Measurements from ENCODE around the gene TAS2R41. TPM values are rescaled to one million over a fixed set of nuclear protein-coding genes. Genes with fewer than 3 reads are reported as not detected.

The TAS2R41 gene
- total RNA-seq, 1 experiment from 2014 or later: not detected

- CTCF ChIA-PET: interaction anchor here (0.7 kb wide), 1 partner anchor 1128 kb away, joined by 3 read pairs; no protein-coding TSS in a partner anchor
Observed at GRCh38 chr7:143451122-143451521, 26.6 kb upstream of the TAS2R41 start.

GRCh38 chr7:143451746-143452145 lies 25.9 kb upstream of the TAS2R41 start:
- no peak for TF ChIP-seq CTCF (conservative IDR thresholded peaks at IDR 0.05; ENCODE audit: low read depth, low read length)
- no peak for TF ChIP-seq EZH2 (IDR thresholded peaks at IDR 0.05; ENCODE audit: borderline replicate concordance, low read depth, low read length, poor library complexity, severe bottlenecking)
- H3K4me1 ChIP-seq (ENCODE audit: insufficient read depth, low read length, poor library complexity, severe bottlenecking): no peaks in the 10 kb centered on the region
- H3K9me3 ChIP-seq (ENCODE audit: low read depth, low read length, poor library complexity, severe bottlenecking): no peaks in the 10 kb centered on the region
- H3K4me3 ChIP-seq (ENCODE audit: low read depth, low read length, poor library complexity, severe bottlenecking): no peak overlapping the region
- no peaks in the 10 kb centered on the region for H3K27me3 ChIP-seq (replicated peaks; ENCODE audit: insufficient read depth, low read depth, low read length, poor library complexity)
- ChIA-PET CTCF (no interaction called here), POLR2A (ENCODE audit: low non-redundant PET) (no interaction called here)
- BruUV-seq (replicated peaks): no TSS peak
- H3K36me3 ChIP-seq (ENCODE audit: insufficient read depth, low read length, poor library complexity, severe bottlenecking): no peaks in the 10 kb centered on the region
- DNase-seq (ENCODE audit: low spot score): no peak
- H3K27ac ChIP-seq (ENCODE audit: low read depth, low read length, poor library complexity, severe bottlenecking): no peak overlapping the region
- intact Hi-C loops (cut with micrococcal nuclease; ENCODE audit: unreplicated experiment): no loop called here

More at GRCh38 chr7:143451122-143451521, 26.6 kb upstream of the TAS2R41 start:
- TF ChIP-seq EZH2 (IDR thresholded peaks at IDR 0.05; ENCODE audit: borderline replicate concordance, low read depth, low read length, poor library complexity, severe bottlenecking): no peak
- TF ChIP-seq CTCF (conservative IDR thresholded peaks at IDR 0.05; ENCODE audit: low read depth, low read length): no peak
- peaks cover 4% of the 10 kb centered on the region for H3K27me3 ChIP-seq (replicated peaks; ENCODE audit: insufficient read depth, low read depth, low read length, poor library complexity)
- H3K27ac ChIP-seq (ENCODE audit: low read depth, low read length, poor library complexity, severe bottlenecking): no peak overlapping the region
- BruUV-seq (replicated peaks): no TSS peak
- POLR2A ChIA-PET (ENCODE audit: low non-redundant PET): no interaction called here
- intact Hi-C loops (cut with micrococcal nuclease; ENCODE audit: unreplicated experiment): no loop called here
- DNase-seq (ENCODE audit: low spot score): no peak
- H3K4me1 ChIP-seq (ENCODE audit: insufficient read depth, low read length, poor library complexity, severe bottlenecking): no peaks in the 10 kb centered on the region
- no peaks in the 10 kb centered on the region for H3K36me3 ChIP-seq (ENCODE audit: insufficient read depth, low read length, poor library complexity, severe bottlenecking)
- no peak overlapping the region for H3K4me3 ChIP-seq (ENCODE audit: low read depth, low read length, poor library complexity, severe bottlenecking)
- no peaks in the 10 kb centered on the region for H3K9me3 ChIP-seq (ENCODE audit: low read depth, low read length, poor library complexity, severe bottlenecking)

GRCh38 chr7:143452495-143452894 lies 25.2 kb upstream of the TAS2R41 start:
- Histone ChIP-seq H3K36me3 (ENCODE audit: insufficient read depth, low read length, poor library complexity, severe bottlenecking) (no peaks in the 10 kb centered on the region), H3K4me3 (ENCODE audit: low read depth, low read length, poor library complexity, severe bottlenecking) (no peak overlapping the region), H3K27ac (ENCODE audit: low read depth, low read length, poor library complexity, severe bottlenecking) (no peak overlapping the region), H3K4me1 (ENCODE audit: insufficient read depth, low read length, poor library complexity, severe bottlenecking) (no peaks in the 10 kb centered on the region), H3K9me3 (ENCODE audit: low read depth, low read length, poor library complexity, severe bottlenecking) (no peaks in the 10 kb centered on the region), H3K27me3 (replicated peaks; ENCODE audit: insufficient read depth, low read depth, low read length, poor library complexity) (no peaks in the 10 kb centered on the region)
- ChIA-PET CTCF (no interaction called here), POLR2A (ENCODE audit: low non-redundant PET) (no interaction called here)
- intact Hi-C loops (cut with micrococcal nuclease; ENCODE audit: unreplicated experiment): no loop called here
- TF ChIP-seq EZH2 (IDR thresholded peaks at IDR 0.05; ENCODE audit: borderline replicate concordance, low read depth, low read length, poor library complexity, severe bottlenecking) (no peak), CTCF (conservative IDR thresholded peaks at IDR 0.05; ENCODE audit: low read depth, low read length) (no peak)
- no TSS peak for BruUV-seq (replicated peaks)
- no peak for DNase-seq (ENCODE audit: low spot score)
